HepG2 (cell line): ENCODE results near the gene HOXC10. TPM values are rescaled to one million over a fixed set of nuclear protein-coding genes. Genes with fewer than 3 reads are reported as not detected.

Experiments used
- BCL3 ChIP-seq: sonication (generic); formaldehyde crosslinking; IDR thresholded peaks from 2 replicates; pipeline ENCODE4 v1.5.1; 2020; ENCODE audit warnings: mild to moderate bottlenecking, missing genetic modification reagents, moderate library complexity
- HNRNPUL1 ChIP-seq: fragments of 200-400 bp; formaldehyde crosslinking; IDR thresholded peaks from 2 replicates; pipeline ENCODE4 v1.6.1; 2017; ENCODE audit warnings: low read depth, mild to moderate bottlenecking, low read length, moderate library complexity
- KDM3A ChIP-seq: IDR thresholded peaks from 2 replicates; pipeline ENCODE4 v1.6.1; 2018; ENCODE audit warnings: low read depth, missing compliant biosample characterization
- KDM4B ChIP-seq: sonication (generic); formaldehyde crosslinking; IDR thresholded peaks from 2 replicates; pipeline ENCODE4 v1.4.0; 2020; ENCODE audit warnings: missing genetic modification reagents
- NR2F1 ChIP-seq, 2 experiments: fragments of 450-650 bp in 1 of 2; formaldehyde crosslinking in 1 of 2; IDR thresholded peaks; 2 replicates each; pipeline versions ENCODE4 v1.5.0 to v1.6.1; 2016 to 2020; ENCODE audit warnings: mild to moderate bottlenecking in 1 of 2, missing compliant biosample characterization in 1 of 2, missing genetic modification reagents in 1 of 2, moderate library complexity in 1 of 2
- RBFOX2 ChIP-seq: fragments of 200-400 bp; formaldehyde crosslinking; IDR thresholded peaks from 2 replicates; pipeline ENCODE4 v1.6.1; 2017; ENCODE audit warnings: low read depth, mild to moderate bottlenecking, low read length
- RFXANK ChIP-seq: IDR thresholded peaks from 2 replicates; pipeline ENCODE4 v1.6.1; 2016
- SAP130 ChIP-seq: IDR thresholded peaks from 2 replicates; pipeline ENCODE4 v1.6.1; 2016; ENCODE audit warnings: low read depth
- ZBTB8A ChIP-seq: sonication (generic); formaldehyde crosslinking; IDR thresholded peaks from 2 replicates; pipeline ENCODE4 v1.4.0; 2020; ENCODE audit warnings: mild to moderate bottlenecking, low read depth, missing genetic modification reagents, borderline replicate concordance
- ZKSCAN1 ChIP-seq: fragments of 150-350 bp; IDR thresholded peaks from 2 replicates; pipeline ENCODE4 v1.6.1; 2014; ENCODE audit warnings: low read length
- ZNF414 ChIP-seq: sonication (generic); formaldehyde crosslinking; IDR thresholded peaks from 2 replicates; pipeline ENCODE4 v1.5.0; 2020; ENCODE audit warnings: missing genetic modification reagents
- ZNF547 ChIP-seq: sonication (generic); formaldehyde crosslinking; IDR thresholded peaks from 2 replicates; pipeline ENCODE4 v1.5.1; 2020; ENCODE audit warnings: mild to moderate bottlenecking, missing genetic modification reagents
- ZNF580 ChIP-seq: IDR thresholded peaks from 2 replicates; pipeline ENCODE4 v1.6.1; 2016; ENCODE audit warnings: low read depth, borderline replicate concordance
- ZNF646 ChIP-seq: sonication (generic); formaldehyde crosslinking; IDR thresholded peaks from 2 replicates; pipeline ENCODE4 v1.9.0; 2021; ENCODE audit warnings: mild to moderate bottlenecking, missing genetic modification reagents
- ZUFSP ChIP-seq: sonication (generic); formaldehyde crosslinking; IDR thresholded peaks from 2 replicates; pipeline ENCODE4 v1.9.0; 2021; ENCODE audit warnings: missing genetic modification reagents, mild to moderate bottlenecking, borderline replicate concordance
- polyA plus RNA-seq, 8 experiments: library from polyadenylated mRNA; depleted of rRNA in 3 of 8; stranded (reverse) in 7 of 8; unstranded in 1 of 8; fragments of >200 nt; fragmentation: Illumina TruSeq in 4 of 8; extraction: Trizol in 4 of 8; gene quantifications; 2 replicates each; pipeline versions ENCODE4 v1.2.1 to v1.2.3, GENCODE V29; 2011 to 2016; ENCODE audit warnings: low read depth in 4 of 8, missing spikeins in 1 of 8, mixed read lengths in 1 of 8; ENCODE audit not compliant: insufficient read depth in 1 of 8
- total RNA-seq, 5 experiments: library from RNA; depleted of rRNA; stranded (reverse); fragments of >200 nt; fragmentation: Illumina TruSeq; extraction: Trizol; gene quantifications; 2 replicates each; pipeline ENCODE4 v1.2.3, GENCODE V29; 2016; ENCODE audit warnings: low read depth in 1 of 5

HOXC10 gene
- total and polyA plus RNA-seq, 2 of the 13 experiments (the other 11 are each of a cell fraction or from before 2014, with no cell fraction given) = not detected

- TF ChIP-seq KDM4B (CRISPR knock-in tag) (no peak), BCL3 (CRISPR knock-in tag) (peak; percentile 52; the same call in 1 of the 2 replicates), ZBTB8A (no peak), ZNF547 (no peak), RBFOX2 (peak; percentile 61), RFXANK (CRISPR knock-in tag) (no peak), KDM3A (CRISPR knock-in tag) (no peak), ZKSCAN1 (no peak), ZNF414 (CRISPR knock-in tag) (no peak), ZNF646 (no peak), SAP130 (CRISPR knock-in tag) (peak; percentile 32; the same call in 1 of the 2 replicates), NR2F1 (CRISPR knock-in tag; IDR thresholded peaks at IDR 0.05) (no peak), ZUFSP (CRISPR knock-in tag) (no peak), HNRNPUL1 (no peak), ZNF580 (CRISPR knock-in tag) (no peak)
Observed at GRCh38 chr12:53994264-53995001, 9.5 kb downstream of the HOXC10 start (continued).
